WERI-Rb-1 (cell line): ENCODE results near the gene MFSD12.

Experiments used
- DNase-seq: peaks from one replicate; pipeline ENCODE4 v3.0.0-alpha.2; 2020
- H3K27ac ChIP-seq: fragments of 250-450 bp; sonication (Bioruptor Pico); 2 replicates; pipeline ENCODE4 v1.5.1; 2020; ENCODE audit warnings: mild to moderate bottlenecking, moderate library complexity
- H3K27me3 ChIP-seq: fragments of 250-450 bp; sonication (Bioruptor Pico); 2 replicates; pipeline ENCODE4 v1.5.1; 2021; ENCODE audit warnings: mild to moderate bottlenecking, low read depth, moderate library complexity; ENCODE audit not compliant: insufficient read depth, severe bottlenecking
- H3K36me3 ChIP-seq: fragments of 250-450 bp; sonication (Bioruptor Pico); 2 replicates; pipeline ENCODE4 v1.5.1; 2020; ENCODE audit warnings: mild to moderate bottlenecking, moderate library complexity
- H3K4me3 ChIP-seq: 2 replicates; pipeline ENCODE4 v1.5.1; 2011; ENCODE audit warnings: low read depth, mild to moderate bottlenecking, control low read depth, low read length
- H3K9me3 ChIP-seq: fragments of 250-450 bp; sonication (Bioruptor Pico); 2 replicates; pipeline ENCODE4 v1.5.1; 2021; ENCODE audit warnings: mild to moderate bottlenecking, moderate library complexity; ENCODE audit not compliant: severe bottlenecking
- TF ChIP-seq, protein P1 (sequence below): IDR thresholded peaks from 2 replicates; pipeline ENCODE4 v1.5.1; 2011; ENCODE audit warnings: low read depth, mild to moderate bottlenecking, control low read depth, inconsistent platforms, low read length

The MFSD12 gene

DNA sequence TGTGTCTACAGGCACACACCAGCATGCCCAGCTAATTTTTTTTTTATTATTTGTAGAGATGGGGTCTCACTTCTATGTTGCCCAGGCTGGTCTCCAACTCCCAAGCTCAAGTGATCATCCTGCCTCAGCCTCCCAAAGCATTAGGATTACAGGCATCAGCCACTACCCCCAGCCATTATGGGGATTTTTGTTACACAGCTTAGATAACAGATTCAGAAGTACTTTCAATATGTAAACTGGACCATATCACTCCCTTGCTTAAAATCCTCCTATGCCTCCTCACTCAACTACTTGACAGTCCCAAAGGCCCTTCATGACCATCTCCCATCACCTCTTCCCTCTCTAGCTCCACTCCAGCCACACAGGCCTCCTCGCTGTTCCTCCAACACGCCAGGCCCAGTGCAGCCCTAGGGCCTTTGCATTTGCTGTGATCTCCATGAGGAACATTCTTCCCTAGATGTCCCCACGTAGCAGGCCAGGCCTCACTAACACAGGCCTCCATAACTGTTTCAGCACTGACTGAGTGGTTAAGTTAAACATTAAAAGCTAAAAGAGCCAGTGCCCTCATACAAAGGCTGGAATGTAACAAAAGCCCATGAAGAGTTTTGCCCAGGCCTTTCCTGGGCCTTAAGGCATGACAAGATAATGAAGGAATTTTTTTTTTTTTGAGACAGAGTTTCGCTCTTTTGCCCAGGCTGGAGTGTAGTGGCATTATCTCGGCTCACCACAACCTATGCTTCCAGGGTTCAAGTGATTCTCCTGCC, 59.4 kb downstream of the MFSD12 start:
- H3K9me3 ChIP-seq, result no peaks in the 10 kb centered on the region
- H3K27ac ChIP-seq, result no peak overlapping the region
- no peaks in the 10 kb centered on the region for H3K27me3 ChIP-seq
- no peak for DNase-seq
- peaks cover 29% of the 10 kb centered on the region for H3K36me3 ChIP-seq
- TF ChIP-seq, protein P1, sequence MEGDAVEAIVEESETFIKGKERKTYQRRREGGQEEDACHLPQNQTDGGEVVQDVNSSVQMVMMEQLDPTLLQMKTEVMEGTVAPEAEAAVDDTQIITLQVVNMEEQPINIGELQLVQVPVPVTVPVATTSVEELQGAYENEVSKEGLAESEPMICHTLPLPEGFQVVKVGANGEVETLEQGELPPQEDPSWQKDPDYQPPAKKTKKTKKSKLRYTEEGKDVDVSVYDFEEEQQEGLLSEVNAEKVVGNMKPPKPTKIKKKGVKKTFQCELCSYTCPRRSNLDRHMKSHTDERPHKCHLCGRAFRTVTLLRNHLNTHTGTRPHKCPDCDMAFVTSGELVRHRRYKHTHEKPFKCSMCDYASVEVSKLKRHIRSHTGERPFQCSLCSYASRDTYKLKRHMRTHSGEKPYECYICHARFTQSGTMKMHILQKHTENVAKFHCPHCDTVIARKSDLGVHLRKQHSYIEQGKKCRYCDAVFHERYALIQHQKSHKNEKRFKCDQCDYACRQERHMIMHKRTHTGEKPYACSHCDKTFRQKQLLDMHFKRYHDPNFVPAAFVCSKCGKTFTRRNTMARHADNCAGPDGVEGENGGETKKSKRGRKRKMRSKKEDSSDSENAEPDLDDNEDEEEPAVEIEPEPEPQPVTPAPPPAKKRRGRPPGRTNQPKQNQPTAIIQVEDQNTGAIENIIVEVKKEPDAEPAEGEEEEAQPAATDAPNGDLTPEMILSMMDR, result no peak
- H3K4me3 ChIP-seq, result no peak overlapping the region

DNA sequence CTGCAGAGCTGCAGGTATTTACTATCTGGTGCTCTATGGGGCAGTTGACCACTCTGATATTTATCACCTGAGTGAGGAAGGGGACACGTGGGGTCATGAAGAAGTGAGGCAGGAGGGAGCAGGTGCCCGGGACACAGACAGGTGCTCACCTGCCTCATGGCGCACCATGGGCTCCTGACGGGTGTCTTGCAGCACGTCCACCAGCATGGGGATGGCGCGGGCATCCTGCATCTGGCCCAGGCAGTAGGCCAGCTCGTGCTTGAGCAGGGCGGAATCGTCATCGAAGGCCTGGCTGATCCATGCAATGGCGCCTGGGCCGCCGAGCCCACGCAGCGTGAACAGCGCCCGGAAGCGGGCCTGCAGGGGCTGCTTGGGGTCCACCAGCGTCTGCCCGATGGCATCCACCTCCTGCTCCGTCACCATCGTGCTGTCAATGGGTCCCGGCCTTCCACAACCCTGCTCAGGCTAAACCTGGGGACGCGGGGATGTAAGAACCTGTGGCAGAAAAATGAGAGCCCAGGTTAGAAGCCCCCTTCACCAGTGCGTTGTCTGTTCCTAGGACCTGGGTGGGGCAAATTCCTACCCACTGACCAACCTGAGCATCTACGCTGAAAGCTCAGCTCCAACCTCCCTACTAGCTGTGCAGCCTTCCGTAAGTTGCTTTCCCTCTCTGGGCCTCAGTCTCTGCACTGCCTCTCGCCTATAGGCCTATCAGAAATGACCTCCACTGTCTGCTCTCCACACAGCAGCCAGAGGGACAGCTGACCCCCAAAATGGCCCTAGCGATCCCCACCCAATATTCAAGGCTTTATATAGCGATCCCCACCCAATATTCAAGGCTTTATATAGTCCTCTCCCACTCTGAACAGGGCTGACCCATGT, 60.8 kb downstream of the MFSD12 start:
- TF ChIP-seq, protein P1, result no peak
- no peaks in the 10 kb centered on the region for H3K9me3 ChIP-seq
- peaks cover 34% of the 10 kb centered on the region for H3K36me3 ChIP-seq
- no peak overlapping the region for H3K27ac ChIP-seq
- DNase-seq, result no peak
- no peaks in the 10 kb centered on the region for H3K27me3 ChIP-seq
- H3K4me3 ChIP-seq, result no peak overlapping the region

DNA sequence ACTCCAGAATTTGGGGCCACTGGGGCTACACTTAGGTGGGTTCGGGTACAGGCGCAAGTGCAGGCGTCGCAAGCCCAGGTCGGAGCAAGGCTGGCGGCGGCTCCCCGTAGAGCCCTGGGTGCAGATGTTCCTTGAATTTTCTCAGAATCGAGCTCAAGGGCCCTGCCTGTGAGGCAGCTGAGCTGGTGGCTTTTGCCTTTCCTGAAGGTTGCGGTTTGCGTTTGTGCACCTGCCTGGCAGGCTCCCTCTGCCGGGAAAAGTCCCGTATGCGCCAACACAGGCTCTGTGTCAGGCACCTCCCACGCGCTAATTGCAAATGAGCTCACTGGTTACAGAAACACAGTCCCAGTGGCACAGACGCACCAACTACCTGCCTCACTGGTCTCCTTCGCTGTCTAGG, 62.8 kb downstream of the MFSD12 start:
- TF ChIP-seq, protein P1, result no peak
- no peaks in the 10 kb centered on the region for H3K9me3 ChIP-seq
- DNase-seq, result no peak
- peaks cover 38% of the 10 kb centered on the region for H3K36me3 ChIP-seq
- H3K27me3 ChIP-seq, result no peaks in the 10 kb centered on the region
- H3K4me3 ChIP-seq, result no peak overlapping the region
- H3K27ac ChIP-seq, result no peak overlapping the region
